ENCODE data around the gene DPEP1. TPM values are rescaled to one million over a fixed set of nuclear protein-coding genes. Genes with fewer than 3 reads are reported as not detected.
"Not testable (repeated sequence)": the region's sequence is repeated elsewhere in the genome, so short reads cannot be mapped to it uniquely, and the experiment has no call there.

DPEP1 gene
- total RNA-seq, 2 donors from 2014 or later: 0.42 to 2.7 TPM

DNA sequence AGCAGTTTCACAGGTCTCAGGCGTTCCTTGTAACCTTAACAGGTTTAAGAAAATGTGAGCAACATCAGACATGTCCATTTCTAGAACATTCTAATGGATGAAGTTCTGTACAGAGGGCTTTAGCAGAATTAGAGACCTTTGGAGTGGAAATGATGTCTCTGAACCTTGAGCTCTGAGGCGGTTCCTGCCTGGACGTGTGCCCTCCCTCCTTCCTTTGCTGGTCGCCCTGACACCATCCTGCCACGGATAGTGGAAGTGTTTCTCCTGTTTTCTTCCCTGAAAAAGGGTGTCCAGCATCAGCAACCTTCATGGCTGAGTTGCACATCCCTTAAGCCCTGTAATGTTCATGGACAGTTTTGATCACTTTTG lies 55.3 kb downstream of the DPEP1 start:
- DNase-seq: no peak
- Histone ChIP-seq H3K4me3 (no peak overlapping the region), H3K4me1 (no peaks in the 10 kb centered on the region), H3K36me3 (no peaks in the 10 kb centered on the region), H3K9ac (ENCODE audit: low read depth in 2 of 2, low read length in 2 of 2) (no peak overlapping the region), H3K27me3 (no peaks in the 10 kb centered on the region), H3K27ac (no peak overlapping the region), H3K9me3 (no peaks in the 10 kb centered on the region)
- no peak for TF ChIP-seq CTCF (IDR thresholded peaks at IDR 0.05)
- intact Hi-C loops (cut with DNase I): no loop called here

GRCh38 chr16:89669755-89670154 lies 56.3 kb downstream of the DPEP1 start:
- Histone ChIP-seq H3K4me3 (no peak overlapping the region), H3K27me3 (no peaks in the 10 kb centered on the region), H3K9ac (ENCODE audit: low read depth in 2 of 2, low read length in 2 of 2) (no peak overlapping the region), H3K9me3 (no peaks in the 10 kb centered on the region), H3K4me1 (no peaks in the 10 kb centered on the region), H3K27ac (no peak overlapping the region), H3K36me3 (no peaks in the 10 kb centered on the region)
- TF ChIP-seq CTCF (IDR thresholded peaks at IDR 0.05): no peak
- no peak for DNase-seq
- intact Hi-C loops (cut with DNase I): no loop called here

DNA sequence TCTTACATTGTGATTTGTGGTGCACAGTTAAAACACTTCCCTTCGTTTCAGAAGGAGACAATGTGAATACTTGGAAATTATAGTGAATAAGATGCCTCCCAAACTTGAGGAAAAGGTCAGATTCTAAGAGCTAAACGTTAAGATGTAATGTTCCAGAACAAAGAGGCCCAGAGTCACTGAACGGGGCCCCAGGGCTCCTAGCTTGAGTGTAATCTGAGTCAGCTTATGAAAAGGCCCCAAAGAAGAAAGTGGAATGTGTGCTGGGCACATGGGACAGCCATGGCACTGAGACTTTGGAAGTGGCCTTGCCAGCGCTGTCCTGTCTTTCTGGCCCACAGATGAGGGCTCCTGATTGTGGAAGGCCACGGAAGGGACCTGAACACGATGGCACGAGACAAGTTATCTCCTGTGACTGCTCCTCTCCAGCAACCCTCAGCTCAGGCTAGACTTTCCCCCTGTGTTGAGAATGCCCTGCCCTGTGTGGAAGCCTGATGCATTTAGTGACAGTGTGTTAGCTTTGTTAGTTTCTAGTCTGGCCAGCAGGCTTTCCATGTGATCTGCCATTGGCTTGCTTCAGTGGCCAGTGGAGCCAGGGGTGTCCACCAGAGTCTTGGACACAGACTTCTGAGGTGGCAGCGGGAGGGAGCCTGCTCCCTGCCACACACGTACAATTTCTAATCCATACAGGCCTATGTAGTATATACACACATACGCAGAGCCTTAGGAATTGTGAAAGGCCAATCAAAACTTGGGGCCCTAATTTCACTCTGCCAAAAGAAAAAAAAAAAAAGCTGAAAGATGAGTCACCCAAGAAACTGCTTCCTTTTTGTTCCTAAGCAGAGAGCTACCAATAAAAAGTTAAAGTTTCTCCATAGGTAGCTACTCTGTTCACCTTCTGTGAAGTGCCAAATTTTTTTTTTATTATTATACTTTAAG lies 57.3 kb downstream of the DPEP1 start:
- TF ChIP-seq CTCF (IDR thresholded peaks at IDR 0.05): no peak
- Histone ChIP-seq H3K36me3 (no peaks in the 10 kb centered on the region), H3K27me3 (no peaks in the 10 kb centered on the region), H3K4me3 (no peak overlapping the region), H3K27ac (no peak overlapping the region), H3K9ac (ENCODE audit: low read depth in 2 of 2, low read length in 2 of 2) (no peak overlapping the region), H3K4me1 (no peaks in the 10 kb centered on the region), H3K9me3 (no peaks in the 10 kb centered on the region)
- no peak for DNase-seq
- intact Hi-C loops (cut with DNase I): no loop called here

GRCh38 chr16:89671565-89671964 lies 58.1 kb downstream of the DPEP1 start:
- H3K9ac ChIP-seq (ENCODE audit: low read depth in 2 of 2, low read length in 2 of 2); H3K4me3 ChIP-seq; H3K27me3 ChIP-seq; H3K9me3 ChIP-seq; H3K4me1 ChIP-seq; DNase-seq; intact Hi-C loops (cut with DNase I); H3K36me3 ChIP-seq; H3K27ac ChIP-seq: not testable (repeated sequence)

GRCh38 chr16:89672177-89672941 lies 58.9 kb downstream of the DPEP1 start:
- DNase-seq: no peak
- no peaks in the 10 kb centered on the region for H3K36me3 ChIP-seq
- intact Hi-C loops (cut with DNase I): no loop called here
- H3K4me1 ChIP-seq: no peaks in the 10 kb centered on the region
- no peak overlapping the region for H3K27ac ChIP-seq
- no peaks in the 10 kb centered on the region for H3K9me3 ChIP-seq
- TF ChIP-seq CTCF (IDR thresholded peaks at IDR 0.05): no peak
- no peak overlapping the region for H3K9ac ChIP-seq (ENCODE audit: low read depth in 2 of 2, low read length in 2 of 2)
- no peaks in the 10 kb centered on the region for H3K27me3 ChIP-seq
- H3K4me3 ChIP-seq: no peak overlapping the region

DNA sequence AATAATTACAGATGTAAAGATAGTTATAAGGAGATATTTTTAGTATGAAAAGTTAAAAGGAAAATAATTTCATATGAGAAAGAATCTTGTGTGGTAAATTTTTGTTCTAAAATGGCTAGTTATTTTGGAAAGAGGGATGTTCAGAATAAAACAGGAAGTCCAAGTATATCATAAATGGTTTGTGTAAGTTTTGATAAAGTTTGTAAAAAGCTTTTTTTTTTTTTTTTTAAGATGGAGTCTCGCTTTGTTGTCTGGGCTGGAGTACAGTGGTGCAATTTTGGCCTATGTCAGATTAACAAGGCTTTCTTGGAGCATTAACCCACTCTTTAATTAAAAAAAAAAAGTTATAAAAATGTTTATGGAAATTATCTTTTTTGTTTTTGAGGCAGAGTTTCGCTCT lies 64.8 kb downstream of the DPEP1 start:
- Histone ChIP-seq H3K27me3 (no peaks in the 10 kb centered on the region), H3K27ac (no peak overlapping the region), H3K4me3 (no peak overlapping the region), H3K9ac (ENCODE audit: low read depth in 2 of 2, low read length in 2 of 2) (no peak overlapping the region), H3K9me3 (no peaks in the 10 kb centered on the region), H3K4me1 (no peaks in the 10 kb centered on the region), H3K36me3 (no peaks in the 10 kb centered on the region)
- no peak for TF ChIP-seq CTCF (IDR thresholded peaks at IDR 0.05)
- intact Hi-C loops (cut with DNase I): no loop called here
- DNase-seq: no peak
